ENCODE results near the gene HOMEZ. TPM values are rescaled to one million over a fixed set of nuclear protein-coding genes. Genes with fewer than 3 reads are reported as not detected.
"Not testable (repeated sequence)": the region's sequence is repeated elsewhere in the genome, so short reads cannot be mapped to it uniquely, and the experiment has no call there.

HOMEZ gene, protein sequence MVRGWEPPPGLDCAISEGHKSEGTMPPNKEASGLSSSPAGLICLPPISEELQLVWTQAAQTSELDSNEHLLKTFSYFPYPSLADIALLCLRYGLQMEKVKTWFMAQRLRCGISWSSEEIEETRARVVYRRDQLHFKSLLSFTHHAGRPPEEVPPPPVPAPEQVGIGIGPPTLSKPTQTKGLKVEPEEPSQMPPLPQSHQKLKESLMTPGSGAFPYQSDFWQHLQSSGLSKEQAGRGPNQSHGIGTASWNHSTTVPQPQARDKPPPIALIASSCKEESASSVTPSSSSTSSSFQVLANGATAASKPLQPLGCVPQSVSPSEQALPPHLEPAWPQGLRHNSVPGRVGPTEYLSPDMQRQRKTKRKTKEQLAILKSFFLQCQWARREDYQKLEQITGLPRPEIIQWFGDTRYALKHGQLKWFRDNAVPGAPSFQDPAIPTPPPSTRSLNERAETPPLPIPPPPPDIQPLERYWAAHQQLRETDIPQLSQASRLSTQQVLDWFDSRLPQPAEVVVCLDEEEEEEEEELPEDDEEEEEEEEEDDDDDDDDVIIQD
- total RNA-seq = 7.8 and 15.0 TPM in 2 replicates

DNA sequence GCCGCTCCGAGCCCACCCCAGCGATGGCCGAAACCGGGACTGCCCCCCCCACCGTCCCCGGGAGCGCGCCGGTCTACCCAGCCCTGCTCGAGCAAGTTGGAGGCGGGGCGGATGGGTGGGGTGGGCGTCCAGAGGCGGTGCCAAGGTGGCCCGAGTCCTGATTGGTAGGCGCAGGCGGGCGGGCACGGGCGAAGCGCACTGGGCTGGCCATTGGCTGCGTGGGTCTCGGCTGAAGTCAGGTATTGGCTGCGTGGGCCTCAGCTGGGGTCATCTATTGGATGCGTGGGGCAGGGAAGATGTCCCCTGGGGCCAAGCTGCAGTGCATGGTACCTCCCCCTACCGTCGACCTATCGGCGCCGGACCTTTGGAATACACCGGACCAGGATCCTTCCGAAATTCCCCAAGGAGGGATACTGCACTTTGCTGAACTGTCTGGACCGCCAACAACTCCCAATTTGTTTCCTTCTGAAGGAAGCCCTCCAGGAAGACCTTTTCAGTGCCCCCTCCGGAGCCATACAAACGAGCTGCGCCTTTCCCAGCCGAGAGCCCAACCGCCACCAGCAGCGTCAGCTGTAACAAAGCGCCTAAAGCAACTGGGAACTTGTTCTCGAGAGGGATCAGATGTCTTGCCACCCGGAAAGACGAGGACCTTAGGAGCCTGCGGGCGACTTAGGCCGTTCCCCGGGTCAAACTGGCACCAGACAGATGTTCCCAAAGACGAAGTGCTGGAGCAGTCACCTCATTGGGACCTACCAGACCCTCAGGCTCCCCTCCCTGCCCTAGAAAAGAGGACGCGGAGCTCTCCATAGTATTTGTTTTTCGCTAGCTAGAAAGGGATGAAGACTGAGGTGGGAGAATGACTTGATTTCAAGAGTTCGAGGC lies at the start of gene HOMEZ:
TSS of gene HOMEZ (minus strand) at position 113 of the 882 bp plus-strand sequence. CDS start 180 bp downstream, outside the sequence.
- peak; percentile 94 for DNase-seq (ENCODE audit: low read depth)

DNA sequence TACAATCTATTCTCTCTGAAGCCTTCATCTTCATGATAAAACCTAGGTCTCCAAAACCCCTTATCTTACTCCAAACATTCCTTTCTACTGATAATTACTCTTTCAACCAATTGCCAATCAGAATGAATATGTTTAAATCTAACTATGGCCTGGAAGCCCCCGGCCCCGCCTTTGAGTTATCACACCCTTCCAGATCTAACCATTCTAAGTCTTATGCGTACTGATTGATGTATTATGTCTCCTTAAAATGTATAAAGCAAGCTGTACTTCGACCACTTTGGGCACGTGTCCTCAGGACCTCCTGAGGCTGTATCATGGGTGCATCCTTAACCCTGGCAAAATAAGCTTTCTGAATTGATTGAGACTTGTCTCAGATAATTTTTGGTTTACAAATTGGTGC lies 49.7 kb upstream of the HOMEZ start:
- DNase-seq (ENCODE audit: low read depth) = no peak

DNA sequence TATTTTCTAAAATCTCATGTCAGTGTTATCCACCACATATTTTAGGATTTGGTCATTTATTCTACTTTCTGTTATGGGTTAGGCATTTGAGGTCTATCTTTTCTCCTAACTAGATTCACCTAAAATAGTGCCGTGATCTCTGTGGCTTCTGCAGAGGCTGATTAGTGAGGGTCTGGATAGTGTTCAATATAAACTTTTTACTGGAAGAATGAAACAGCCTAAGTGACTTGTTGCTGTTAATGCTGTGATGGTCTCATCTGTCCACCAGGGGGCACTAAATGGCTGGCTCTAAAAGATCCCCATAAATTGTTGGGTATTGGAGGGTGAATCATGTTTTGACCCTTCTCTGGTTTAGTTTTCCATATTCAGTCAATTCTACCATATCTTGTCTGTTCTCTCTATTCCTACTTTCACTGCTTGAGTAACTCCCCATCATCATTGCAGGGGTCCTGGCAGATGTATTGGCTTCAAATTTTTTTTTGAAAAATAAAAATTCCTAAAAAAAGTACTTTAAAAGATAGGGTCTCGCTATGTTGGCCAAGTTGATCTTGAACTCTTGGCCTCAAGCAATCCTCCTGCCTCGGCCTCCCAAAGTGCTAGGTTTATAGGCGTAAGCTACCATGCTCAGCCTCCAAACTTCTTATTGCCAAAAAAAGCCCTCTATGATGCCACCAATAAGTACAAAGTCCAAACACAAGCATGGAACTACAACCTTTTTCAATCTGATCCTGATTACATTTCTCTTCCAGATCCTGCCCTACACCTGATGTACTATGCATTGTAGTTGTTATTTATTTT lies 42.2 kb upstream of the HOMEZ start:
- DNase-seq (ENCODE audit: low read depth) = peak; percentile 79

DNA sequence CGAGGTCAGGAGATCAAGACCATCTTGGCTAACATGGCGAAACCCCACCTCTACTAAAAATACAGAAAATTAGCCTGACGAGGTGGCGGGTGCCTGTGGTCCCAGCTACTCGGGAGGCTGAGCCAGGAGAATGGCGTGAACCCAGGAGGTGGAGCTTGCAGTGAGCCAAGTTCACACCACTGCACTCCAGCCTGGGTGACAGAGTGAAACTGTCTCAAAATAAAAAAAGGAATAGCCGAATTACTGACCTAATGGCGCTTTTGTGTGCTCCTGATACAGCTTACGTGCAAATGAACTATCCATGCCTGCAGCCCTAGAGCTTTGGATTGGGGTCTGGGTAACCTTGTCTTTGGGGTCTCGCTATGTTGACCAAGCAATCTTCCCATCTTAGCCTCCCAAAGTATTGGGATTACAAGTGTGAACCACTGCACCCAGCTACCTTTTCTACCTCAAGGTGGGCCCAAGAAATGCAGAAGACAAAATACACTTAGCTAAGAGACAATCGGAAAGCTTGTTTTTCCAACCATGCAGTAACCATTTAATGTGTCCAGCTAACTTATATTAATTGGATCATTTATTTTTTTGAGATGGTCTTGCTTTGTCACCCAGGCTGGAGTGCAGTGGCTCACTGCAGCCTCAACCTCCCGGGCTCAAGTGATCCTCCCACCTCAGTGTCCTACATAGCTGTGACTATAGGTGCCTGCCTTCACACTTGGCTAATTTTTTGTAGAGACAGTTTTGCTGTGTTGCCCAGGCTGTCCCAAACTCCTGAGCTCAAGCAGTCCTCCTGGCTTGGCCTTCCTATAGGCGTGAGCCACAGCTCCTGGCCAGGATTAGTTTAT lies 40.8 kb upstream of the HOMEZ start:
- DNase-seq (ENCODE audit: low read depth) = no peak

DNA sequence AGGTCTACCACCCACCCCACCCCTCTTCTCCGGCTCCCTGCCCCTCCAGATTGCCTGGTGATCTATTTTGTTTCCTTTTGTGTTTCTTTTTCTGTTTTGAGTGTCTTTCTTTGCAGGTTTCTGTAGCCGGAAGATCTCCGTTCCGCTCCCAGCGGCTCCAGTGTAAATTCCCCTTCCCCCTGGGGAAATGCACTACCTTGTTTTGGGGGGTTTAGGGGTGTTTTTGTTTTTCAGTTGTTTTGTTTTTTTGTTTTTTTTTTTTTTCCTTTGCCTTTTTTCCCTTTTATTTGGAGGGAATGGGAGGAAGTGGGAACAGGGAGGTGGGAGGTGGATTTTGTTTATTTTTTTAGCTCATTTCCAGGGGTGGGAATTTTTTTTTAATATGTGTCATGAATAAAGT lies 39.8 kb upstream of the HOMEZ start:
- not testable (repeated sequence) for DNase-seq (ENCODE audit: low read depth)

DNA sequence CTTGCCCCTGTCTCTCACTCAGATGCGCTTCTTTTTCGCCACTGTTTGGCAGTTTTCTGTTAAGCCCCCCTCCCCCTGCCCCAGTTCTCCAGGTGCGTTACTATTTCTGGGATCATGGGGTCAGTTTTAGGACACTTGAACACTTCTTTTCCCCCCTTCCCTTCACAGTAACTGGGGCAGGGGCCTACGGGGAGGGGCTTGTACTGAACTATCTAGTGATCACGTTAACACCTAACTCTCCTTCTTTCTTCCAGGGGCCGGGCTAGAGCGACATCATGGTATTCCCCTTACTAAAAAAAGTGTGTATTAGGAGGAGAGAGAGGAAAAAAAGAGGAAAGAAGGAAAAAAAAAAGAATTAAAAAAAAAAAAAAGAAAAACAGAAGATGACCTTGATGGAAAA lies 39.1 kb upstream of the HOMEZ start:
- DNase-seq (ENCODE audit: low read depth) = no peak

DNA sequence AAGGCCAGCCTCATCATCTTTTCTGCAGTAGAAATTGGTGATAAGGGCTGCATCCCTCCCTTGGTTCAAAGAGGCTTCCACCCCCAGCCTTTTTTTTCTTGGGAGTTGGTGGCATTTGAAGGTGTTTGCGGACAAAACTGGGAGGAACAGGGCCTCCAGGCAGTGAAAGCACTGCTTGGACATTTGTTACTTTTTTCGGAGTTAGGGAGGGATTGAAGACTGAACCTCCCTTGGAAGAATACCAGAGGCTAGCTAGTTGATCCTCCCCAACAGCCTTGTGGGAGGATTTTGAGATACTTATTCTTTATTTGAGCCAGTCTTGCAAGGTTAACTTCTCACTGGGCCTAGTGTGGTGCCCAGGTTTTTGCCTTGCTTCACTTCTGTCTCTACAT lies 38.5 kb upstream of the HOMEZ start:
- DNase-seq (ENCODE audit: low read depth) = no peak

DNA sequence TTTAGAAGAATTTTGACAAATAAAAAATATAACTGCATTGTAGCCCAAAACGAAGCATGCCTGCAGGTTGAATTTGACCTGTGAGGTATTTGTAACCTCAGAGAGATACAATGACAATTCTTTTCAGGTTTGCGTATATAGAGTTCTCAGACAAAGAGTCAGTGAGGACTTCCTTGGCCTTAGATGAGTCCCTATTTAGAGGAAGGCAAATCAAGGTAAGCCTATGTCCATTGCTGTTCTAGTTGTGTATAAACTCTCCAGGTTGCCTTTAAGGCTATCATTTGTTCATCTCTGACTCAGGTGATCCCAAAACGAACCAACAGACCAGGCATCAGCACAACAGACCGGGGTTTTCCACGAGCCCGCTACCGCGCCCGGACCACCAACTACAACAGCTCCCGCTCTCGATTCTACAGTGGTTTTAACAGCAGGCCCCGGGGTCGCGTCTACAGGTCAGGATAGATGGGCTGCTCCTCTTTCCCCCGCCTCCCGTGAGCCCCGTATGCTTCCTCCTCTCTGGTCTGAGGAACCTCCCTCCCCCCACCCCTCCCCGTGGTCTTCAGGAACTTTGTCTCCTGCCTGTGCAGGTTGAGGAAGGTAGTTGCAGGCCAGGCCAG lies 38.0 kb upstream of the HOMEZ start:
- DNase-seq (ENCODE audit: low read depth) = no peak

DNA sequence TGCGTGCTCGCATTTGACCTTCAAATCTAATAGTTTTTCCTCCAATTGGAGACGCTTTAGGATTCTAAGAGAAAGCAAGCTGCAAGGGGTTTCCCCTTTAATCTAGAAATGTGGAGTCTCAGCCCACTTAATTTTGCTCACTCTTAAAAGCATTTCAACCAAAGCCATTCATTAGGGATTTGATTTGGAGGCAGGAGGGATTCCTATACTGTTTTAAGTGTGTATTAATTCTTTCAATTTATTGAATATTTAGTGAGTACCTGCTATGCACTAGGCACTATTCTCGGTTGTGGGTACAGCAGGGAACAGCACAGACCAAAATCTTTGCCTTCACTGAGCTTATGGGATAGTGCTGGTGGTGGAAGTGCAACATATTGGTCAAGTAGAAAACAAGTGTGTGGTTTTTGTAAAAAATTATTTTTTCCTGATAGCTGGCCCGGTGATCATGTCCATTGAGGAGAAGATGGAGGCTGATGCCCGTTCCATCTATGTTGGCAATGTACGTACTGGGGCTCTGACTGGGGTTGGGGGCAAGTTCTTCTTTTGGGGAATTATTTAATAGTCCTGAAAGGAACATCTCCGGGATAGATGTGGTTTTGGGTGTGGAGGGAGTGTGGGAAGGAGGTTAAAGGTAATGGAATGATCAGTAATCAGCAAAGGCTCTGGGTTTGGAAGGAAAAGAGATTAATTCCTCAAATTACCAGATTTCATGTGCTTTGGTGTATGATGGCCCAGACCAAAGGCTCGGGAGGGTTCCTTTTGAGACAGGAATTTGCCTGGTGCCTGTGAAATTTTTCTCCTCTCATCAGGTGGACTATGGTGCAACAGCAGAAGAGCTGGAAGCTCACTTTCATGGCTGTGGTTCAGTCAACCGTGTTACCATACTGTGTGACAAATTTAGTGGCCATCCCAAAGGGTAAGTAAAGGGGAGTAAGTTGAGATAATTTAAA lies 36.9 kb upstream of the HOMEZ start:
- no peak for DNase-seq (ENCODE audit: low read depth)

DNA sequence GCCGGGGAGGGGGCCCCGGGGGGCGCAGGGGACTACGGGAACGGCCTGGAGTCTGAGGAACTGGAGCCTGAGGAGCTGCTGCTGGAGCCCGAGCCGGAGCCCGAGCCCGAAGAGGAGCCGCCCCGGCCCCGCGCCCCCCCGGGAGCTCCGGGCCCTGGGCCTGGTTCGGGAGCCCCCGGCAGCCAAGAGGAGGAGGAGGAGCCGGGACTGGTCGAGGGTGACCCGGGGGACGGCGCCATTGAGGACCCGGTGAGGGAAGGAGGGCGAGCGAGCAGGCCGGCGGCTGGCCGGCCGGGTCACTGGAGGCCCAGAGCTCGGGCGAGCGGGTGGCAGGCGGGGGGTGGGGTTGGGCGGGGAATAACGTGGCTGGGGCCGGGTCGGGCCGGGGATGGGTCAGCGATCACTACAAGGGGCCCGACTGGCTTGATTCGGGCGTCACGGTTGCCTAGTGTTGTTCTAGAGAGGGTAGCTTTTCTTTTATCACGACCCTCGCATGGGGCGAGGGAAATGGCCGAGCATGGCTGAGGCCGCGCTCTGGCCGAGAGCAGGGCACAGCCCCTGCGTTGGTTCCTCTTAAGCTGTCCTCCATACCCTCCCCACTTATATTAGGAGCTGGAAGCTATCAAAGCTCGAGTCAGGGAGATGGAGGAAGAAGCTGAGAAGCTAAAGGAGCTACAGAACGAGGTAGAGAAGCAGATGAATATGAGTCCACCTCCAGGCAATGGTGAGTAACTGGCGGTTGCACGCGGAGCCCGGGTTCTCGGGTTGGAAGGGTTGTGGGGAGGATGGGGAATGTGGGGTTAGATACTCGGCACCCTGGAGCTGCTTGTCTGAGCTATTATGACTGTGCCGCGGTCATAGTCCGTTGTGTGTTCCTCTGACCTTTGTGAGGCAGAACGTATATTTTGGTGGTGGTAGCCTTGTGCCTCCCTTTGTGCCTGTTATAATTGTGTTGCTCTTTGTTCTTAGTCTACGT lies 35.9 kb upstream of the HOMEZ start:
- DNase-seq (ENCODE audit: low read depth) = peak; percentile 41

DNA sequence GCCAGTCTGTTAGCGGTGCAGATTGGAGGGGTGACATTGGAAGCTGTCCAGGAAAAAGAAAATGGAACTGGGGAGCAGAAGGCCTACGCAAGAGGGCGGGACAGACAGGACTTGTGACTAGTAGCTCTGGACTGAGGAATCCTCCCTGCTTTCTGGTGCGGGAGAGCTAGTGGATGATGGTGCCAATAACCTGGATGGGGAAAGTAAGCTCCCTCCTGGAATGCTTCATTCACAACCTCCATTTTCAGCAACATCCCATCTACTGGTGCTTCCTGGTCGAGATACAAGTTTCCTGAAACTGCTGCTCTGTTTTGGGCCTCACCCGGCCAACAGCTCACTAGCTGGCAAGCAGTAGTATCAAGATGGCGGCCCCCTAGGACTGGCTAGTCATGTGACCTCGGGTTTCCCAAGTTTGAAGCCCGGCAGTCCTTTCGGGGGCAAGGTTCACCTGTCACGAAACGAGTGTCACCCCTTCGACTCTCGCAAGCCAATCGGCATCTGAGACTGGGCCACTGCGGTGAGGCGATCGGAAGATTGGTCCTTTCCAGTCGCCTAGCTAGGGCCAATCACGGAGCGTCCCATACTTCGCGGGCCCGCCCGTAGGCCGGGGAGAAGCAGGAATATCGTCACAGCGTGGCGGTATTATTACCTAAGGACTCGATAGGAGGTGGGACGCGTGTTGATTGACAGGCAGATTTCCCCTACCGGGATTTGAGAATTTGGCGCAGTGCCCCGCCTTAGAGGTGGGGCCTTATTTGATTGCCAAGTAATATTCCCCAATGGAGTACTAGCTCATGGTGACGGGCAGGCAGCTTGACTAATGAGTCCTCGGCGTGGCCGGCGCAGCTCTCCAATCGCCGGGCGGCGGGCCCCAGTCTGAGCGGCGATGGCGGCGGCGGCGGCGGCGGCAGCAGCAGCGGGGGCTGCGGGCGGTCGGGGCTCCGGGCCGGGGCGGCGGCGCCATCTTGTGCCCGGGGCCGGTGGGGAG lies 34.9 kb upstream of the HOMEZ start, which contains the start of gene PABPN1:
TSS of gene PABPN1 (plus strand) at position 874 of the 988 bp plus-strand sequence. CDS start at position 887, 13 bp downstream.
- peak; percentile 99 for DNase-seq (ENCODE audit: low read depth)

DNA sequence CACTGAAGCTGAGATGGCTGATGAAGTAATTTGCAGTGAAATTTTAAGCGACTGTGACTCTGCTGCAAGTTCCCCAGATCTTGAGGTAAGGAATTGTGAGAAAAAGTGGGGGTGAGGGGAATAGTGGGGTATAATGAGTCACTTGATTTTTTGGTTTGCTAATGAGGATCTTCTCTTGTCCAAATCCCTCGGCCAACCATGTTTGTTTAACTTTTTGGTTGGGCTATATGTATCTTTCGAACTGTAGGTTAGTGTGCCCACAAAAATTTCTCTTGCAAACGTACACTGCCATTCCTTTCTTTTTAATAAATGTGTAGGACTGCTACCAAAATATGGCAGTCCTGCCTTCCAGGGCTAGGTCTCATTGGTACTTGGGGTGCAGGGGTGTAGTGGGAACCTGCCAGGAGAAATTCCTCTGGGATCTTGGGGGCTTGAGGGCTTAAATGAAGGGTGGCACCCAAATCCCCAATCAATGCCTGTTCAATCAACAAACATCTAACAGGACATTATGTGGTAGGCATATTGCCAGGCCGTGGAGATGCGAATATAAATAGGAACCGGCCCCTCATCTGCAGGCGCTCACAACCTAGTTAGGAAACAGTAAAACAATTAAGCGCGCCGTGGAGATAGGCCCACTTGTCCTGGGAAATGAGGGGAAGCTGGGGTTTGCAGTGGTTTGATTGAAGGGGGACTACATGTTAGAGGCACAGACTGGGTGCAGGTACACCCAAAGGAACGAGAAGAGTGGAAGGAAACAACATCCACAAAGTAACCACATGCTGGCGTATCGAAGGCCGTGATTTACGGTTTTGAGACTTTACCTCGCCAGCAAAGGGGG lies 34.0 kb upstream of the HOMEZ start:
- DNase-seq (ENCODE audit: low read depth) = no peak

DNA sequence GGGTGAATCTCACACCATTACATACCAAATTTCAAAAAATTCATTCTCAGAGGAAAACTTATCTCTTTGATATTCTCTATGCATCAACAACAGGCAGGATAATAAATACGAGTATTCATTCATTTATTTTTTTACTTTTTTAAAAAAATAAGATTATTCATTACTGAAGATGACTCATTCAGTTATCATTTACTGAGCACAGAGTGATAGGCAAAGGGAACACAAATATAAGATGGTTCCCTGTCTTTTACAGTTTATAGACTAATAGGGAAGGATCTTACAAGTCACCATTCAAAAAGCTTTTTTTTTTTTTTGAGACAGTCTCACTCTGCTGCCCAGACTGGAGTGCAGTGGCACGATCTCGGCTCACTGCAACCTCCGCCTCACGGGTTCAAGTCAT lies 30.4 kb upstream of the HOMEZ start:
- no peak for DNase-seq (ENCODE audit: low read depth)

DNA sequence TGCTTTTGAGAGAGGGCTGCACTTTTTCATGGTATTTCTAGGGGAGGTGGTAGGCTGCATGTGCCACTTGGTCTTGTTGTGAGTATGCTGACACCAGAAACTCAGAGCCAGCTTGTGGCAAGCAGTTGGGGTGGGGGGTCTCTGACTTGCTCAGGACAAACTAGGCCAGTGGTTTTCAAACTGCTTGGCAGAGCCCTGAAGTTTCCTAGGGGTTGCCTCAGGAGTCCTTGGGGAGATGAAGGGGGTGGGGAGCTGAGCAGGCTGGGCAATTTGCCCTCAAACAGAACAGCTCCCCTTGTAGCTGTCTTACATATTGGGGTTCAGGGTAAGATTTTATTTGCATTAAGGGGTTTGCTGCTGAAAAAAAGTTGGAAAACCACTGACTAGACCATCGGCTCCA lies 24.6 kb upstream of the HOMEZ start:
- DNase-seq (ENCODE audit: low read depth) = no peak

DNA sequence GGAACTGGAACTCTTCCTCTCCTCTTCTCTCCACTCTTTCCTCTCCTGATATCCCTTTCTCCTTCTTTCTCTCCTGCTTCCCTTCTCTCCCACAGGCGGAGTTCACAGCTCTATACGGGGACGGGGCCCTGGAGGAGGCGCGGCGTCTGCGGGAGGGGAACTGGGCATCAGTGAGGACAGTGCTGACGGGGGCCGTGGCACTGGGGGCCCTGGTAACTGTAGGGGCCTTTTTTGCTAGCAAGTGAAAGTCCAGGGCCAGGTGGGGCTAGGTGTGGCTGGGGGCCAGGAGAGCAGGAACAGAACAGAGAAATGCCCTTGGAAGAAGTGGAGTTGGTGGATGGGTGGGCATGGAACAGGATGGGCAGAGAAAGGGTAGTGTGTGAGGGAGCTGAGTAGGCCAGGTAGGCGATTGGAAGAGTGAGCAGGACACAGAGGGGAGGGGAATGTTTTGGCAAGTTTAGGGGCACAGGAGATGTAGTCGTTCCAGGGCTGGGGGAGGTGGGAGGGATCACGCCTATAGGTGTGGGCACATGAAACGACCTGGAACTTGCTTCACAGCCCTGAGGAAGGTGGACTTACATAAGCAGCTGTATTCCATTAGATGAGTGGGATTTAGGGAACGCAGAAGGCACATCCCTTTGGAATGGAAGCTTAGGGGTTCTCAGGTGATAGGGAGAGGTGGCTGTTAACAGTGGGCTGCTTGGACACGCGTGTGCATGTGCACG lies 23.0 kb upstream of the HOMEZ start:
- DNase-seq (ENCODE audit: low read depth) = no peak

Measured in renal cortical epithelial cell (primary cell).